Transverse colon (tissue), 3 donors: Measurements from ENCODE around the gene ARHGEF37.

Source experiments
- CTCF ChIP-seq, 5 experiments: fragments of 200-600 bp in 3 of 5; fragments of 450-650 bp in 2 of 5; sonication (generic) in 3 of 5; IDR thresholded peaks; 1 replicate in 2 of 5; 2 replicates in 3 of 5; pipeline ENCODE4 v1.5.1; 2016 to 2017; ENCODE audit warnings: antibody characterized with exemption in 5 of 5, inconsistent platforms in 3 of 5, mild to moderate bottlenecking in 2 of 5, moderate library complexity in 1 of 5
- EP300 ChIP-seq: sonication (generic); formaldehyde crosslinking; IDR thresholded peaks from one replicate; pipeline ENCODE4 v1.6.1; 2017; ENCODE audit warnings: antibody characterized with exemption, low read depth

- TF ChIP-seq CTCF (IDR thresholded peaks at IDR 0.05) (no peak), EP300 (no peak)
Measured at GRCh38 chr5:149652697-149653096, 71.4 kb downstream of the ARHGEF37 start.
